DND-41 (cell line): ENCODE measurements around the gene PLEKHA4.
"Not testable (repeated sequence)": the region's sequence is repeated elsewhere in the genome, so short reads cannot be mapped to it uniquely, and the experiment has no call there.

Experiments
- ATAC-seq: fragments of 200-7000 bp; cut with Tn5 transposase; 3 replicates; pipeline ENCODE4 v1.9.1; 2021; ENCODE audit warnings: low read depth; ENCODE audit not compliant: insufficient read depth
- DNase-seq: peaks from one replicate; pipeline ENCODE4 v3.0.0-alpha.2; 2020
- H2AFZ ChIP-seq: 2 replicates; pipeline ENCODE4 v1.6.0; 2012; ENCODE audit warnings: low read depth, low read length
- H3K27ac ChIP-seq: 2 replicates; pipeline ENCODE4 v1.5.1; 2012; ENCODE audit warnings: low read length, inconsistent platforms
- H3K27me3 ChIP-seq: fragments of 200-600 bp; sonication (generic); 2 replicates; pipeline ENCODE4 v1.6.0; 2012; ENCODE audit warnings: low read length, mild to moderate bottlenecking, inconsistent platforms; ENCODE audit not compliant: insufficient read depth, poor library complexity
- H3K36me3 ChIP-seq: 2 replicates; pipeline ENCODE4 v1.5.1; 2012; ENCODE audit warnings: low read length, inconsistent platforms; ENCODE audit not compliant: insufficient read depth
- H3K4me1 ChIP-seq: 2 replicates; pipeline ENCODE4 v1.5.1; 2012; ENCODE audit warnings: mild to moderate bottlenecking, low read length; ENCODE audit not compliant: insufficient read depth
- H3K4me2 ChIP-seq: 2 replicates; pipeline ENCODE4 v1.6.0; 2012; ENCODE audit warnings: mild to moderate bottlenecking, moderate library complexity, low read length, inconsistent platforms; ENCODE audit not compliant: insufficient read depth
- H3K4me3 ChIP-seq, 2 experiments: fragments of 200-600 bp in 1 of 2; shearing (Covaris generic) in 1 of 2; 2 replicates each; pipeline ENCODE4 v1.5.1; 2012 to 2016; ENCODE audit warnings: inconsistent platforms in 2 of 2, low read length in 2 of 2, mild to moderate bottlenecking in 2 of 2, low read depth in 1 of 2, moderate library complexity in 1 of 2
- H3K79me2 ChIP-seq: 2 replicates; pipeline ENCODE4 v1.6.0; 2012; ENCODE audit warnings: low read length, inconsistent platforms; ENCODE audit not compliant: insufficient read depth
- H3K9ac ChIP-seq: 2 replicates; pipeline ENCODE4 v1.6.0; 2012; ENCODE audit warnings: low read depth, mild to moderate bottlenecking, inconsistent platforms, low read length, moderate library complexity
- H3K9me3 ChIP-seq: 2 replicates; pipeline ENCODE4 v1.5.1; 2012; ENCODE audit warnings: low read length, moderate library complexity, mild to moderate bottlenecking, inconsistent platforms; ENCODE audit not compliant: insufficient read depth, severe bottlenecking
- H4K20me1 ChIP-seq: 2 replicates; pipeline ENCODE4 v1.6.0; 2012; ENCODE audit warnings: low read length; ENCODE audit not compliant: insufficient read depth
- CTCF ChIP-seq: IDR thresholded peaks from 2 replicates; pipeline ENCODE4 v1.5.1; 2012; ENCODE audit warnings: borderline replicate concordance, low read length, moderate library complexity, mild to moderate bottlenecking; ENCODE audit not compliant: poor library complexity, severe bottlenecking; ENCODE audit errors: extremely low read depth
- EZH2 ChIP-seq: IDR thresholded peaks from 3 replicates; pipeline ENCODE4 v1.6.1; 2012; ENCODE audit warnings: borderline replicate concordance, low read depth, mild to moderate bottlenecking, moderate library complexity, low read length, inconsistent platforms; ENCODE audit not compliant: severe bottlenecking

PLEKHA4 gene

GRCh38 chr19:48794291-48794690 lies 74.1 kb downstream of the PLEKHA4 start:
- Histone ChIP-seq H3K79me2 (no peaks in the 10 kb centered on the region), H3K4me3 (no peak overlapping the region)

GRCh38 chr19:48793271-48793670 lies 75.1 kb downstream of the PLEKHA4 start:
- H3K79me2 ChIP-seq, result no peaks in the 10 kb centered on the region
- DNase-seq (no peak), ATAC-seq (no peak)
- H3K4me3 ChIP-seq, result no peak overlapping the region
- H2AFZ ChIP-seq, result no peak overlapping the region; the same call in 1 of the 2 replicates
- H3K27ac ChIP-seq, result no peak overlapping the region
- H3K36me3 ChIP-seq, result 0 out of 2 replicates have a peak, but pooled peaks cover 4% of the 10 kb centered on the region
- TF ChIP-seq EZH2 (no peak), CTCF (no peak)
- peaks cover 11% of the 10 kb centered on the region for H3K4me1 ChIP-seq
- no peak overlapping the region for H3K9ac ChIP-seq
- no peaks in the 10 kb centered on the region for H3K9me3 ChIP-seq
- H4K20me1 ChIP-seq, result no peaks in the 10 kb centered on the region
- no peak overlapping the region for H3K4me2 ChIP-seq
- no peaks in the 10 kb centered on the region for H3K27me3 ChIP-seq

More at GRCh38 chr19:48794291-48794690, 74.1 kb downstream of the PLEKHA4 start:
- Histone ChIP-seq H3K9me3 (no peaks in the 10 kb centered on the region), H2AFZ (peak overlapping the region; percentile 87), H3K27ac (no peak overlapping the region), H3K36me3 (0 out of 2 replicates have a peak, but pooled peaks cover 4% of the 10 kb centered on the region), H3K27me3 (no peaks in the 10 kb centered on the region), H3K4me1 (peaks cover 16% of the 10 kb centered on the region), H4K20me1 (no peaks in the 10 kb centered on the region), H3K9ac (peak overlapping the region; percentile 51; the same call in 1 of the 2 replicates), H3K4me2 (peak overlapping the region; percentile 82; the same call in 1 of the 2 replicates)
- TF ChIP-seq EZH2 (no peak), CTCF (no peak)
- ATAC-seq (no peak), DNase-seq (no peak)

GRCh38 chr19:48787331-48787730 lies 81.1 kb downstream of the PLEKHA4 start:
- not testable (repeated sequence) for DNase-seq, H3K9ac ChIP-seq, H3K27me3 ChIP-seq, H3K4me2 ChIP-seq, H4K20me1 ChIP-seq, H3K4me3 ChIP-seq, H3K27ac ChIP-seq, H3K36me3 ChIP-seq, H3K9me3 ChIP-seq, H3K4me1 ChIP-seq, H3K79me2 ChIP-seq, H2AFZ ChIP-seq, ATAC-seq
